Subcutaneous abdominal adipose tissue (tissue), 5 donors: ENCODE data around the gene ABCB8.

Source experiments
- H3K27ac ChIP-seq: one replicate; pipeline ENCODE4 v1.7.0; 2013; ENCODE audit warnings: low read depth, mild to moderate bottlenecking, inconsistent platforms, low read length, moderate library complexity
- H3K27me3 ChIP-seq, 5 donors: one replicate each; pipeline ENCODE4 v1.7.0; 2013; ENCODE audit warnings: low read length in 5 of 5, inconsistent platforms in 1 of 5; ENCODE audit not compliant: control insufficient read depth in 5 of 5, insufficient read depth in 4 of 5
- H3K36me3 ChIP-seq, 5 donors: one replicate each; pipeline ENCODE4 v1.7.0; 2013; ENCODE audit warnings: low read length in 5 of 5; ENCODE audit not compliant: control insufficient read depth in 5 of 5, insufficient read depth in 5 of 5
- H3K4me1 ChIP-seq, 5 donors: one replicate each; pipeline ENCODE4 v1.7.0; 2013; ENCODE audit warnings: low read length in 5 of 5, mild to moderate bottlenecking in 3 of 5, moderate library complexity in 1 of 5; ENCODE audit not compliant: control insufficient read depth in 5 of 5, insufficient read depth in 5 of 5
- H3K4me3 ChIP-seq, 5 donors: one replicate each; pipeline ENCODE4 v1.7.0; 2013; ENCODE audit warnings: low read length in 5 of 5, low read depth in 1 of 5
- H3K9ac ChIP-seq, 5 donors: one replicate each; pipeline ENCODE4 v1.7.0; 2013; ENCODE audit warnings: low read length in 5 of 5, mild to moderate bottlenecking in 4 of 5, moderate library complexity in 3 of 5
- H3K9me3 ChIP-seq, 5 donors: one replicate each; pipeline ENCODE4 v1.7.0; 2013; ENCODE audit warnings: low read length in 5 of 5; ENCODE audit not compliant: control insufficient read depth in 5 of 5
- donor health status: healthy.
- donor health status: healthy.
- donor health status: healthy.
- donor health status: healthy.
- donor health status: healthy.

ABCB8 gene

GRCh38 chr7:151012031-151012692 lies 16.1 kb upstream of the ABCB8 start:
- Histone ChIP-seq H3K9me3 (no peaks in the 10 kb centered on the region), H3K9ac (no peak overlapping the region), H3K27ac (no peak overlapping the region), H3K36me3 (peaks cover 0 to 13% (median 0%) of the 10 kb centered on the region in 5 donors), H3K4me1 (peaks cover 9 to 58% (median 37%) of the 10 kb centered on the region in 5 donors), H3K27me3 (peaks cover 7 to 33% (median 21%) of the 10 kb centered on the region in 5 donors), H3K4me3 (no peak overlapping the region)

GRCh38 chr7:151012911-151013347 lies 15.3 kb upstream of the ABCB8 start:
- Histone ChIP-seq H3K4me1 (peaks cover 9 to 55% (median 40%) of the 10 kb centered on the region in 5 donors), H3K4me3 (no peak overlapping the region), H3K27me3 (peaks cover 14 to 39% (median 29%) of the 10 kb centered on the region in 5 donors), H3K9ac (no peak overlapping the region), H3K27ac (no peak overlapping the region), H3K9me3 (no peaks in the 10 kb centered on the region), H3K36me3 (peaks cover 0 to 13% (median 0%) of the 10 kb centered on the region in 5 donors)

GRCh38 chr7:151013356-151013732 lies 14.9 kb upstream of the ABCB8 start:
- Histone ChIP-seq H3K27ac (no peak overlapping the region), H3K4me3 (peak overlapping the region in 2 of 5 donors; percentile 44 to 60), H3K27me3 (peaks cover 16 to 39% (median 33%) of the 10 kb centered on the region in 5 donors), H3K9me3 (no peaks in the 10 kb centered on the region), H3K4me1 (peaks cover 6 to 55% (median 40%) of the 10 kb centered on the region in 5 donors), H3K9ac (no peak overlapping the region), H3K36me3 (peaks cover 0 to 13% (median 0%) of the 10 kb centered on the region in 5 donors)

GRCh38 chr7:151013733-151014497 lies 14.3 kb upstream of the ABCB8 start:
- Histone ChIP-seq H3K27me3 (peaks cover 18 to 44% (median 37%) of the 10 kb centered on the region in 5 donors), H3K27ac (no peak overlapping the region), H3K9ac (peak overlapping the region in 2 of 5 donors; percentile 28 to 53)

DNA sequence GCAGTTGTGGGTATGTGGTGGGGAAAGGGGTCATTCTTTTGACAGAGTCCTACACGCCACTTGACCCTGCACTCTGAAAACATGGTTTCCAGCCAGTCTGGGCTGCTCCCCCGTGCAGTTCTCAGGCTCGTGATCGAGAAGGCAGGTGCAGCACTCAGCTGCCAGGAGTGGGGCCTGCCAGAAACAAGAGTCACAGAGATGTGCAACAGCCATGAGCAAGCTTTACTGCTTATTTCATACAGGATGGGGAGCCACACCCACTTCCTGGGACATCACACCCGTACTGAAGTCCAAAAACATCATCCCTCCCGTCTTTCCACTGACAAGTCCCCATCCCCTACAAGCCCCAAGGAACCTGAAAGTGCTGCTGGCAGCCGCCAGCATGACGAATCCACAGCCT lies 13.3 kb upstream of the ABCB8 start:
- Histone ChIP-seq H3K9ac (no peak overlapping the region), H3K4me1 (peaks cover 4 to 59% (median 42%) of the 10 kb centered on the region in 5 donors), H3K4me3 (no peak overlapping the region), H3K27me3 (peaks cover 26 to 51% (median 45%) of the 10 kb centered on the region in 5 donors), H3K27ac (no peak overlapping the region), H3K36me3 (peaks cover 0 to 13% (median 0%) of the 10 kb centered on the region in 5 donors), H3K9me3 (no peaks in the 10 kb centered on the region)

More at GRCh38 chr7:151013733-151014497, 14.3 kb upstream of the ABCB8 start:
- Histone ChIP-seq H3K4me1 (peaks cover 4 to 54% (median 40%) of the 10 kb centered on the region in 5 donors), H3K9me3 (no peaks in the 10 kb centered on the region), H3K36me3 (peaks cover 0 to 13% (median 0%) of the 10 kb centered on the region in 5 donors), H3K4me3 (peak overlapping the region in 4 of 5 donors; percentile 11 to 60 (median 51))

GRCh38 chr7:151015967-151016366 lies 12.3 kb upstream of the ABCB8 start:
- no peak overlapping the region for H3K4me3 ChIP-seq
- peaks cover 3 to 49% (median 33%) of the 10 kb centered on the region in 5 donors for H3K4me1 ChIP-seq
- H3K27ac ChIP-seq, result no peak overlapping the region
- H3K9ac ChIP-seq, result no peak overlapping the region
- H3K9me3 ChIP-seq, result no peaks in the 10 kb centered on the region
- H3K36me3 ChIP-seq, result peaks cover 0 to 11% (median 0%) of the 10 kb centered on the region in 5 donors
- peaks cover 36 to 55% (median 43%) of the 10 kb centered on the region in 5 donors for H3K27me3 ChIP-seq

DNA sequence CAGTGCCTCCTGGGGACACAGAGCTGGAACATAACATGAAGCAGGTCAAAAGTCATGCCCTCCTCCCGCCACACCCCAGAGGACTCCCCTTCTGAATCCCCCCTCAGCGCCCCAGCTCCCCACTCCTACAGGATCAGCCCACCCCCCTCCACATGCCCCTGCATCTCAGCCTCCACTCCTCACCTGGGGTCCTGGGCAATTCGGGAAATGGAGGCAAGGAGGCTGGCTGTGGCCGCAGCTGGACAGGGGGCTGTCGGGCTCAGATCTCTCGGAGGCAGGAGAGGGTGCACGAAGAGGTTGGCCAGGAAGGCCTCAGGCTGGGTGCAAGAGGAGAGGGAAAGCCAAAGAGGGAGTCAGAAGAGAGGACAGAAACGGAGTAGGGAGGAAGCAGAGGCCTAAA lies 11.7 kb upstream of the ABCB8 start:
- Histone ChIP-seq H3K4me1 (peaks cover 3 to 47% (median 33%) of the 10 kb centered on the region in 5 donors), H3K9ac (no peak overlapping the region), H3K27me3 (peaks cover 37 to 55% (median 44%) of the 10 kb centered on the region in 5 donors), H3K9me3 (no peaks in the 10 kb centered on the region), H3K36me3 (peaks cover 0 to 11% (median 0%) of the 10 kb centered on the region in 5 donors), H3K27ac (no peak overlapping the region), H3K4me3 (no peak overlapping the region)

GRCh38 chr7:151016942-151017341 lies 11.3 kb upstream of the ABCB8 start:
- peaks cover 3 to 44% (median 33%) of the 10 kb centered on the region in 5 donors for H3K4me1 ChIP-seq

GRCh38 chr7:151017370-151017952 lies 10.8 kb upstream of the ABCB8 start:
- Histone ChIP-seq H3K9ac (no peak overlapping the region), H3K36me3 (peaks cover 0 to 11% (median 0%) of the 10 kb centered on the region in 5 donors), H3K4me1 (peaks cover 0 to 38% (median 33%) of the 10 kb centered on the region in 5 donors), H3K4me3 (no peak overlapping the region), H3K27ac (no peak overlapping the region), H3K27me3 (peaks cover 37 to 55% (median 45%) of the 10 kb centered on the region in 5 donors), H3K9me3 (no peaks in the 10 kb centered on the region)

More at GRCh38 chr7:151016942-151017341, 11.3 kb upstream of the ABCB8 start:
- H3K9ac ChIP-seq, result no peak overlapping the region
- peaks cover 0 to 11% (median 0%) of the 10 kb centered on the region in 5 donors for H3K36me3 ChIP-seq
- H3K27ac ChIP-seq, result no peak overlapping the region
- no peak overlapping the region for H3K4me3 ChIP-seq
- H3K9me3 ChIP-seq, result no peaks in the 10 kb centered on the region
- H3K27me3 ChIP-seq, result peaks cover 37 to 55% (median 45%) of the 10 kb centered on the region in 5 donors
